Psoas muscle (tissue), 8 donors: ENCODE data around the gene CARD14. TPM values are rescaled to one million over a fixed set of nuclear protein-coding genes. Genes with fewer than 3 reads are reported as not detected.

Experiments
- ATAC-seq, 4 donors: fragments of 200-7000 bp; cut with Tn5 transposase; one replicate each; pipeline ENCODE4 v1.9.1; 2020; ENCODE audit warnings: moderate library complexity in 3 of 4, mild to moderate bottlenecking in 2 of 4
- DNase-seq, 2 donors: peaks; one replicate each; pipeline ENCODE4 v3.0.0-alpha.2; 2020
- H3K27ac ChIP-seq: fragments of 200-600 bp; one replicate; pipeline ENCODE4 v1.8.0; 2022
- H3K27me3 ChIP-seq, 3 donors: fragments of 200-600 bp in 1 of 3; one replicate each; pipeline versions ENCODE4 v1.6.1 to v1.8.0; 2013 to 2022; ENCODE audit warnings: low read length in 2 of 3, mild to moderate bottlenecking in 2 of 3, moderate library complexity in 1 of 3; ENCODE audit not compliant: insufficient read depth in 3 of 3
- H3K36me3 ChIP-seq, 2 donors: fragments of 200-600 bp in 1 of 2; one replicate each; pipeline versions ENCODE4 v1.6.1 to v1.8.0; 2013 to 2022; ENCODE audit warnings: low read depth in 1 of 2, mild to moderate bottlenecking in 1 of 2, moderate library complexity in 1 of 2; ENCODE audit not compliant: insufficient read depth in 1 of 2
- H3K4me1 ChIP-seq: fragments of 200-600 bp; one replicate; pipeline ENCODE4 v1.8.0; 2022
- H3K4me3 ChIP-seq: fragments of 200-600 bp; one replicate; pipeline ENCODE4 v1.8.0; 2022; ENCODE audit warnings: mild to moderate bottlenecking
- H3K9me3 ChIP-seq: fragments of 200-600 bp; one replicate; pipeline ENCODE4 v1.8.0; 2022
- CTCF ChIP-seq: fragments of 200-600 bp; IDR thresholded peaks from one replicate; pipeline ENCODE4 v1.8.0; 2022; ENCODE audit warnings: antibody characterized with exemption
- WGBS, 3 donors: extraction: QIAGEN DNeasy Blood & Tissue Kit; methylation state at CpG; one replicate each; pipeline versions ENCODE4 v1.1.6 to v1.1.7; 2013; 5-methylcytosine and 5-hydroxymethylcytosine counted together
- intact Hi-C, 2 donors: fragments of 100-400 bp; cut with DNase I; formaldehyde crosslinking; loops; one replicate each; pipeline versions ENCODE4 v1.11.0 to v1.14.2; 2022
- polyA plus RNA-seq, 3 donors: library from polyadenylated mRNA; stranded (reverse); fragments of 200-250 nt; gene quantifications; one replicate each; pipeline ENCODE4 v1.2.3, GENCODE V29; 2013
- total RNA-seq, 4 donors: library from RNA; stranded (reverse); fragmentation: NEBNext Ultra II Directional in 2 of 4; extraction: Animal tissue kit (Norgen Biotek cat#: 25700) in 2 of 4; gene quantifications; one replicate each; pipeline versions ENCODE4 v1.2.1 to v1.2.4, GENCODE V29; 2021 to 2023
- donor health status: healthy with polysubstance abuse.
- donor health status: DM: no; HTN: no; CAD: no; lungs with moderate emphysema.
- donor health status: Bipolar disorder and iron deficiency.
- donor health status: healthy.
- donor health status: DM: yes; HTN: yes; CAD: no.
- donor health status: DM: no; HTN: no; CAD: no.
- donor health status: DM: no; HTN: no; CAD: no.
- donor health status: DM: yes; HTN: yes; CAD: no.

The CARD14 gene
- total and polyA plus RNA-seq, 7 donors, result 0.05 to 0.32 (median 0.06) TPM; not detected in 4

- ATAC-seq (no peak), DNase-seq (no peak)
- TF ChIP-seq CTCF, result no peak
- Histone ChIP-seq H3K27ac (no peak overlapping the region), H3K4me3 (no peak overlapping the region), H3K27me3 (peaks cover 0 to 3% (median 0%) of the 10 kb centered on the region in 3 donors), H3K9me3 (no peaks in the 10 kb centered on the region), H3K4me1 (no peaks in the 10 kb centered on the region), H3K36me3 (no peaks in the 10 kb centered on the region)
- WGBS, 3 donors, result 84 to 89% (median 84%) methylated on average over 4 of the region's 4 CpGs
- intact Hi-C loops, result no loop called here
Observed at GRCh38 chr17:80163336-80163735, 6.5 kb upstream of the CARD14 start.

- H3K9me3 ChIP-seq, result no peaks in the 10 kb centered on the region
- no peaks in the 10 kb centered on the region for H3K4me1 ChIP-seq
- ATAC-seq, result no peak
- no peak overlapping the region for H3K4me3 ChIP-seq
- H3K36me3 ChIP-seq, result no peaks in the 10 kb centered on the region
- intact Hi-C loops, result no loop called here
- no peak for TF ChIP-seq CTCF
- H3K27me3 ChIP-seq, result peaks cover 0 to 3% (median 0%) of the 10 kb centered on the region in 3 donors
- WGBS, 3 donors, result 63 to 70% (median 64%) methylated on average over 11 of the region's 11 CpGs
- no peak overlapping the region for H3K27ac ChIP-seq
- DNase-seq, result no peak
Observed at GRCh38 chr17:80164185-80164584, 5.6 kb upstream of the CARD14 start.

GRCh38 chr17:80166446-80166845 lies 3.4 kb upstream of the CARD14 start:
- Histone ChIP-seq H3K27me3 (peaks cover 0 to 3% (median 0%) of the 10 kb centered on the region in 3 donors), H3K4me3 (no peak overlapping the region), H3K9me3 (no peaks in the 10 kb centered on the region), H3K36me3 (no peaks in the 10 kb centered on the region), H3K27ac (no peak overlapping the region), H3K4me1 (no peaks in the 10 kb centered on the region)
- intact Hi-C loops, result no loop called here
- 89 to 90% (median 89%) methylated on average over 6 of the region's 6 CpGs for WGBS, 3 donors
- no peak for TF ChIP-seq CTCF
- DNase-seq (no peak), ATAC-seq (no peak)

GRCh38 chr17:80168371-80168770 lies 1.5 kb upstream of the CARD14 start:
- ATAC-seq (no peak), DNase-seq (no peak)
- WGBS, 3 donors, result 63 to 73% (median 65%) methylated on average over 5 of the region's 5 CpGs
- Histone ChIP-seq H3K9me3 (no peaks in the 10 kb centered on the region), H3K4me1 (no peaks in the 10 kb centered on the region), H3K27ac (no peak overlapping the region), H3K4me3 (no peak overlapping the region), H3K27me3 (peaks cover 0 to 3% (median 0%) of the 10 kb centered on the region in 3 donors), H3K36me3 (no peaks in the 10 kb centered on the region)
- no peak for TF ChIP-seq CTCF
- intact Hi-C loops, result no loop called here

GRCh38 chr17:80169107-80169506 lies 723 bp upstream of the CARD14 start:
- Histone ChIP-seq H3K36me3 (no peaks in the 10 kb centered on the region), H3K4me1 (no peaks in the 10 kb centered on the region), H3K9me3 (no peaks in the 10 kb centered on the region), H3K27ac (no peak overlapping the region), H3K27me3 (peaks cover 0 to 3% (median 0%) of the 10 kb centered on the region in 3 donors), H3K4me3 (no peak overlapping the region)
- DNase-seq (no peak), ATAC-seq (no peak)
- WGBS, 3 donors, result 92 to 96% (median 95%) methylated on average over 5 of the region's 5 CpGs
- intact Hi-C loops, result no loop called here
- no peak for TF ChIP-seq CTCF
